ENCODE results near the gene PRDM16.

The PRDM16 gene

GRCh38 chr1:3465091-3465934, 396.3 kb downstream of the PRDM16 start:
- TF ChIP-seq, protein P1, sequence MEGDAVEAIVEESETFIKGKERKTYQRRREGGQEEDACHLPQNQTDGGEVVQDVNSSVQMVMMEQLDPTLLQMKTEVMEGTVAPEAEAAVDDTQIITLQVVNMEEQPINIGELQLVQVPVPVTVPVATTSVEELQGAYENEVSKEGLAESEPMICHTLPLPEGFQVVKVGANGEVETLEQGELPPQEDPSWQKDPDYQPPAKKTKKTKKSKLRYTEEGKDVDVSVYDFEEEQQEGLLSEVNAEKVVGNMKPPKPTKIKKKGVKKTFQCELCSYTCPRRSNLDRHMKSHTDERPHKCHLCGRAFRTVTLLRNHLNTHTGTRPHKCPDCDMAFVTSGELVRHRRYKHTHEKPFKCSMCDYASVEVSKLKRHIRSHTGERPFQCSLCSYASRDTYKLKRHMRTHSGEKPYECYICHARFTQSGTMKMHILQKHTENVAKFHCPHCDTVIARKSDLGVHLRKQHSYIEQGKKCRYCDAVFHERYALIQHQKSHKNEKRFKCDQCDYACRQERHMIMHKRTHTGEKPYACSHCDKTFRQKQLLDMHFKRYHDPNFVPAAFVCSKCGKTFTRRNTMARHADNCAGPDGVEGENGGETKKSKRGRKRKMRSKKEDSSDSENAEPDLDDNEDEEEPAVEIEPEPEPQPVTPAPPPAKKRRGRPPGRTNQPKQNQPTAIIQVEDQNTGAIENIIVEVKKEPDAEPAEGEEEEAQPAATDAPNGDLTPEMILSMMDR (conservative IDR thresholded peaks at IDR 0.05) = no peak
- no peak for TF ChIP-seq ZFX (IDR thresholded peaks at IDR 0.05)
- H3K27ac ChIP-seq = no peak overlapping the region

- H3K27ac ChIP-seq = no peak overlapping the region
- TF ChIP-seq, protein P1 (conservative IDR thresholded peaks at IDR 0.05) = no peak
- no peak for TF ChIP-seq ZFX (IDR thresholded peaks at IDR 0.05)
Measured at GRCh38 chr1:3465935-3466321, 396.9 kb downstream of the PRDM16 start.

DNA sequence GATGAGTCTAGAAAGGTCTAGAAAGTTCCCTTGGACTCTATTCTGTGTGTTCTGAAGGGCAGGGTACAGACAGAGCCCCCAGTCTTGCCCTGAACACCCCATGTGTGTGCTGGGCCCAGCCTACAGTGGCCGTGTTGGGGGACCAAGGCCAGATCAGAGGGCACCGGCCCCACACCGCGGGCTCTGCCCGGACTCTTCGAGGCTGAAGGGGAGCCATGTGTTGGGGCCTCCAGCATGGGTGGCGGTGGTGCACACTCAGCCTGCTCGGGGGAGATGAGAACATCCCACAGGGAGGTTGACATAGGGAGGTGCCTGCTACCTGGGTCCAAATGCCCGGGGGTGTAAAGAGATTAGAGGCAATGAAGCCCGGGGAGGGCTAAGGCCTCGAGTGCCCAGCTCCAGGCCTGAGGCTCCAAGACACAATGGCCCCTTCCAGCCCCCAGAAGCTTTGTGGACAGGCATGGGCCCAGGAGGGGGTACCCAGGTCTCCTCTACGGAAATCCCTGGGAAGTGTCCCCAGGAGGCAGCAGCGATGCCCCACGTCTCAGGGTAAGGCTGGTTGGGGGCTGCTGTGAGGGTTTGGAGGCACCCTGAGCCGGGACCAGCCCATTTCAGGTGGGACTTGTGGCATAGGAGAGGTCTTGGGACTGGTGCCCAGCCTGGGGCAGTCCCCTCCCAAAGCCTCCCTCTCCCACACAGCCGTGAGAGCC, 397.5 kb downstream of the PRDM16 start:
- H3K27ac ChIP-seq = no peak overlapping the region
- TF ChIP-seq, protein P1 (conservative IDR thresholded peaks at IDR 0.05) = no peak
- TF ChIP-seq ZFX (IDR thresholded peaks at IDR 0.05) = no peak

- TF ChIP-seq ZFX (IDR thresholded peaks at IDR 0.05) = no peak
- TF ChIP-seq, protein P1 (conservative IDR thresholded peaks at IDR 0.05) = no peak
- no peak overlapping the region for H3K27ac ChIP-seq
Measured at GRCh38 chr1:3467096-3468036, 398.4 kb downstream of the PRDM16 start.

DNA sequence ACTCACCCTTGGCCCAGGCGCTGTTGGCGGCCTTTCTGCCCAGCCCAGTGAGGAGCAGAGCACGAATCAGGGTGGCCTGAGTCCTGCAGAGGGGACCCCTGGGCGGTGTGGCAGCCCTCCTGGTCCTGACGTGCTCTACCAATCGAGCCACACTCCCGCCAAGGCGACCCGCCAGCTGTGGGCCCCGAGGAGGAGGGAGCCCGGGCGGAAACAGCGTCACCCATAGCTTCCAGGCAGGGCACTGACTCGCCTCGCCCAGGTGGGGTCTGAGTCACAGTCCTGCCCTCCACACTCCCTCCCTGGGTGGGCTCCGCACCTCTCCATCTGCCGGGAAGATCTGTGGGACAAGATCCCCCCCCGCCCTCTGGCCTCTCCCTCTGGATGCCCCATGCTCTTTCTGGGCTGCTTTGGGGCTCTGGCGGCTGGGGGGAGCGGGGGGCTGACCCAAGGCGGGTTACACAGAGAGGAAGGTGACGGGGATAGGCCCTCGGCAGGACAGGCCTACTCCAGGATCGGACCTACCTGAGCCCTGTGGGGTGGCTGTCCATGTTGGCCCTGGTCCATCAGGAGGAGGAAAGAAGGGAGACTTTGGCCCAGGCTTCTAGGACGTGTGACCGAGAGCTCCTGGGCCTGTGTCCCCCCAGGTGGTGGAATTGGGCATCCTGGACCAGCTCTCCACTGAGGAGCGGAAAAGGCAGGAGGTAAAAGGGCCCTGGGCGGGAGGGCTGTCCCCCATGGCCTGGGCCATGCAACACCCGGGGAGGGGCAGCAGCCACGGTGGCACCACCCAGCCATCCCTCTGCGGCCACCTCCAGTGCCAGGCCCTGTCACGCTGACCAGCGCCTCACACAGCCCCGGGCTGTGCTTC, 399.5 kb downstream of the PRDM16 start:
- no peak for TF ChIP-seq ZFX (IDR thresholded peaks at IDR 0.05)
- TF ChIP-seq, protein P1 (conservative IDR thresholded peaks at IDR 0.05) = no peak
- no peak overlapping the region for H3K27ac ChIP-seq

GRCh38 chr1:3469104-3469848, 400.3 kb downstream of the PRDM16 start:
- TF ChIP-seq, protein P1 (conservative IDR thresholded peaks at IDR 0.05) = no peak
- no peak for TF ChIP-seq ZFX (IDR thresholded peaks at IDR 0.05)
- no peak overlapping the region for H3K27ac ChIP-seq

All from C4-2B (cell line).